ENCODE measurements around the gene CDHR1.

Gene CDHR1

GRCh38 chr10:84202349-84202748, 8.0 kb downstream of the CDHR1 start:
- DNase-seq = no peak

- DNase-seq = no peak
Observed at GRCh38 chr10:84204122-84204521, 9.8 kb downstream of the CDHR1 start.

DNA sequence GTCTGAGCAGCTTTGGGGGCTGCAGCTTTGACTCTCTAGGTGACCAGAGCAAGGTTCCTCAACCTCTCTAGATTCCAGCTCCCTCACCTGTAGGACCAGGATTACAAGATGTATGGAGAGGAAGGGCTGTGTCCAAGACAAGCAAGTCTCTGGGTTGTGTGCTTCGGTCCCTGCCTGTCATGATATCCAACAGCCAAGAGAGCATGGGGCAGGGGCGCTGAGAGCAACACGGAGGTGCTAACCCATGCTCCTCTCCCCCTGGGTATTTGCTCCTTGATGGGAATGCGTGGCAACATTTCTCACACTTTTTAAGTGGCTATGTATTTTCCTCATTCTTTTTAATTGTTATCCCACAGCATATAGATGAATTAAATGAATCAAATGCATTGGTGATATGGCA, 10.3 kb downstream of the CDHR1 start:
- no peak for DNase-seq

- no peak for DNase-seq
Observed at GRCh38 chr10:84205049-84205852, 10.9 kb downstream of the CDHR1 start.

GRCh38 chr10:84205853-84206525, 11.7 kb downstream of the CDHR1 start:
- no peak for DNase-seq

DNA sequence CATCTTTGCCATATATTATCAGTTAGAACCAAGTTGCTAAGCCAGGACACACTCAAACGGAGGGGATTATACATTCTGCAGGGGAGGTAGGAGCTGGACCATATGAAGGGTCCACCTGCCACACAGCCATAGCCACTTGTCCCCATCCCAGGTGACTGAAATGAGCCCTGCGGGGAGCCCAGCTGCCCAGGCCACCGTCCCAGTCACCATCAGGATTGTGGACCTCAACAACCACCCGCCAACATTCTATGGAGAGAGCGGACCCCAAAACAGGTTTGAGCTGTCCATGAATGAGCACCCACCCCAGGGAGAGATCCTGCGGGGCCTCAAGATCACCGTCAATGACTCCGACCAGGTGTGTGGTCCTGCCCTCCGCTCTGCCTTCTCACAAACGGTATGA, 13.7 kb downstream of the CDHR1 start:
- no peak for DNase-seq

DNA sequence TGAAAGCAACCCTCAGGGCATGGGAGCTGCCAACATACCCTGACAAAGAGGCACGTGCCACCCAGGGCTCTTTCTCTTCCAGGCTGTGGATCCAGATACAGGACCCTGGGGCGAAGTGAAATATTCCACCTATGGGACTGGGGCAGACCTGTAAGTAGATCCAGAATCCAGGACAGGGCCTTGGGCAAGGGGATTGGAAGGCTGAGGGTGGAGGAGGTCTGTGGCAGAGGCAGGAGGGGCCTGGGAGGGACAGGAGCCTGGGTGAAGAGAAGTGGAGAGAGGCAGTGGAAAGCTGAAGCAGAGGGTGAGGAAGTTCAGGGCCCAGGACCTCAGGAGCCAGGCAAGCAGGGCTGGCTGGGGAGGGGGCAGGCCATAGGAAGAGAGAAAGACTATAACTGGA, 17.2 kb downstream of the CDHR1 start:
- no peak for DNase-seq

- no peak for DNase-seq
Observed at GRCh38 chr10:84212014-84212413, 17.7 kb downstream of the CDHR1 start.

GRCh38 chr10:84213076-84213475, 18.7 kb downstream of the CDHR1 start:
- DNase-seq = no peak

DNA sequence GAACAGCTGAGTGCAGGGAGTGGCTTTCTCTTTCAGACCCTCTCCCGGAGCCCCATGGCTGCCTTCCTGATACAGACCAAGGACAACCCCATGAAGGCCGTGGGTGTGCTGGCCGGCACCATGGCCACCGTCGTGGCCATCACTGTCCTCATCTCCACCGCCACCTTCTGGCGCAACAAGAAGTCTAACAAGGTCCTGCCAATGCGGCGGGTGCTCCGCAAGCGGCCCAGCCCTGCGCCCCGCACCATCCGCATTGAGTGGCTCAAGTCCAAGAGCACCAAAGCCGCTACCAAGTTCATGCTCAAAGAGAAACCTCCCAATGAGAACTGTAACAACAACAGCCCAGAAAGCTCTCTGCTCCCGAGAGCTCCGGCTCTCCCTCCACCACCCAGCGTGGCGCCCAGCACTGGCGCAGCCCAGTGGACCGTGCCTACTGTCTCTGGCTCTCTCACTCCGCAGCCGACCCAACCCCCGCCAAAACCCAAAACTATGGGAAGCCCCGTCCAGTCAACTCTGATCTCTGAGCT, 19.8 kb downstream of the CDHR1 start:
- DNase-seq = no peak

GRCh38 chr10:84214612-84215235, 20.4 kb downstream of the CDHR1 start:
- no peak for DNase-seq

GRCh38 chr10:84216834-84217233, 22.5 kb downstream of the CDHR1 start:
- DNase-seq = no peak

GRCh38 chr10:84217746-84218145, 23.4 kb downstream of the CDHR1 start:
- DNase-seq = no peak

DNA sequence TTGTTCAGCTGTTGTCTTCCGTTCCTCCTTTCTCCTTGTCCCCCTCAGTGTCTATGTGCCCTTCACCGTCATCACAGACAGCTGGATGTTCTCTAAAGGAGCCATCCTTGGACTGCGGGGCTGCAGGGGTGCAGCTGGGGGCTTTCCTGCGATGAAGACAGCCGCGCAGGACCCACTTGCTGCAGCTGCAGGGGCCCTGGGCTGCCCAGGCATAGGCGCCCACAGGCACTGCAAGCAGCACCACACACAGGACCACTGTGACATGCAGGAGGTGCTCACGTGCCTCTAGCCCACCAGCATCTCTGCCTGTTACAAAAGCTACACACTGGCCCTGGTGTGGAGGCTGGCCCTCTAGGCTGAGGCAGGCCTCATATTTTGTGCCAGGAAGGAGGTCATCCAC, 27.6 kb downstream of the CDHR1 start:
- no peak for DNase-seq

DNA sequence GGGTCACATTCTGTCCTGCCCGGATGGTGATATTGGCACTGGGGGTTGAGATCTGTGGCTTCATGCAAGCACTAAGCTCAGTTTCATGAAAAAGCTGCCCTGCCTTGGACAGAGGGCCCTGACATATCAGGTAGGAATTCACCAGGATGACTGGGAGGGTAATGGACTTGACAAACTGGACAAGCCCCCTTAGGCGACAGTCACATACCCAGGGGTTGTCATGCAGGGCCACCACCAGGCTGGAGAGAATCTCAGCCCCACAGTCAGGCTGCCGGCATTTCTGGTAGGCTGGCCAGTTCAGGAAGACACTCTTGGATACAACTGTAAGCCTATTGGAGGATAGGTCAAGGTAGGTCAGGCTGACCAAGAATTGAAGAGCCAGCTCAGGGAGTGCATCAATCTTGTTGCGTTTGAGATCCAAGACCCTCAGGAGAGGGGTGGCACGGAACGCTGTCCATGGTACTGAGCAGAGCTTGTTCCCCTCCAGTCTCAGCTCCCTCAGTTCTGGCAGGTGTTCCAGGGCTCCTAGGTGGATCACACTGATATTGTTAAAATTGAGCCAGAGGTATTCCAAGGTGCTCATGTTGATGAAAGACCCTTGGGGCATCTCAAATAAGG, 30.2 kb downstream of the CDHR1 start:
- no peak for DNase-seq

- no peak for DNase-seq
Observed at GRCh38 chr10:84225427-84226173, 31.3 kb downstream of the CDHR1 start, which contains the start of gene LRIT2. Gene LRIT2 (minus strand): TSS chr10:84225544. CDS start chr10:84225520, 24 bp downstream.

- no peak for DNase-seq
Observed at GRCh38 chr10:84226616-84227015, 32.3 kb downstream of the CDHR1 start.

DNA sequence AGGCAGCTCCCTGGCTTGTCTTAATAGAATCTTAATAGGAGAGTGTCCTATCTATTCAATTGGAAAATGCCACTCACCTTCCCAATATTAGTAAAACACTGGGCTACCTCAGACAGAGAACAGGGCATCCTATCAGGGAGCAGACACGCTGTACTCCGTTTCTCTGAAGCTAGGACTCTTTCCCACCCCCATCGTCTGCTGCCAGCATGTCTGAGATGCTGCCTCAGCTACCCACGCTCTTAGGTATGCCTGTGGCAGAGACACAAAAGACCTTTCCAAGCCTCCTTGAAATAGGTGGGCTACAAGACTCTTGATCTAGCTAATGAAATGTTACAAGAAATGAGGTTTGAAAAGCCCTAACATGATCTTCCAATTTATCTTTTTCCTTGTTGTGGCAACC, 33.5 kb downstream of the CDHR1 start:
- DNase-seq = no peak

GRCh38 chr10:84230359-84230758, 36.0 kb downstream of the CDHR1 start:
- DNase-seq = no peak

DNA sequence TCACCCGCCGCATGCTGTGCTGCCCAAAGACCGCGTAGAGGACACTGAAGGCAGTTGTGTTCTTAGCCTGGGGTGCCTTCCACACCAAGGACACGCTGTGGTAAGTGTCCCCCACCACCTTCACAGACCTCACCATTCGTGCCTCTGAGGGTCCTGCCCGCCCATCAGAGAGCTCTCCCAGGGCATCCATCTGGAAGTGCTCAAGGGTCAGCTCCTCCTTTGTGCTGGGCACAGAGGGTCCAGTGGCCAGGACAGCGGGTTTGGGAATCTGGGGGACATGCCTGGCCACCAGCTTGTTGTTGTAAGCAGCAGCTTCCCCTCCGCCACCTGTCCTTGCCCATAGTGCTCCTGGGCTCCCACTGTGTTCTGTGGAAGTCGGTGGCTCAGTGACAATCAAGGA, 38.0 kb downstream of the CDHR1 start:
- DNase-seq = no peak

- DNase-seq = no peak
Observed at GRCh38 chr10:84233940-84234339, 39.6 kb downstream of the CDHR1 start.

DNA sequence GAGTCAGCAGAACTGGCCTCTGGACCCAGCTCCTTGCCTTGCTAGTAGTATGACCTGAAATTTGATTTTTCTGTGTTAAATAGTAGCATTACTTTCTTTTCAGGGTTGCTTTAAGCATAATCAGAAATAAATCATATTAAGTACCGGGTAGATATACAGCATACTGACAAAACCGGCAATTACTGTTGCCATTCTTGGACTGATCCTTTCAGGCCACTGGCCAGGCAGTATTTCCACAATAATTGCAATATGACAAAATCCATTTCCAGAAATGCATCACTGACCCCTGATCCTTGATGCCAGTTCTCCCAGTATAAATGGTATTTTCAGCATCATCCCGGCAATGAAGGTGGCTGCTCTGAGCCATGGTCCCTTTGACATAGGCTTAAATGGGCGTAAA, 40.1 kb downstream of the CDHR1 start:
- no peak for DNase-seq

GRCh38 chr10:84235096-84235495, 40.8 kb downstream of the CDHR1 start:
- no peak for DNase-seq
